CD14-positive monocyte (primary cell): Measurements from ENCODE around the gene TRAF1. TPM values are rescaled to one million over a fixed set of nuclear protein-coding genes. Genes with fewer than 3 reads are reported as not detected.

ENCODE experiments used
- DNase-seq, 3 donors: peaks; one replicate each; pipeline ENCODE4 v3.0.0-alpha.2; 2011 to 2022
- H2AFZ ChIP-seq: 2 replicates; pipeline ENCODE4 v1.6.0; 2012; ENCODE audit warnings: mild to moderate bottlenecking, low read depth, low read length, inconsistent platforms; ENCODE audit not compliant: insufficient read depth, poor library complexity, severe bottlenecking
- H3K27ac ChIP-seq, 2 donors: 1 replicate in 1 of 2; 2 replicates in 1 of 2; pipeline ENCODE4 v1.5.1; 2012 to 2013; ENCODE audit warnings: low read length in 2 of 2, control low read depth in 1 of 2, inconsistent platforms in 1 of 2, low read depth in 1 of 2, mild to moderate bottlenecking in 1 of 2
- H3K27me3 ChIP-seq, 2 donors: one replicate each; pipeline versions ENCODE4 v1.6.0 to v1.6.1; 2011 to 2013; ENCODE audit warnings: low read length in 2 of 2; ENCODE audit not compliant: control insufficient read depth in 2 of 2, insufficient read depth in 2 of 2
- H3K36me3 ChIP-seq, 2 donors: replicated peaks in 1 of 2; 1 replicate in 1 of 2; 2 replicates in 1 of 2; pipeline versions ENCODE4 v1.5.1 to v1.6.1; 2012 to 2013; ENCODE audit warnings: low read length in 2 of 2, control low read depth in 1 of 2, inconsistent platforms in 1 of 2, mild to moderate bottlenecking in 1 of 2; ENCODE audit not compliant: insufficient read depth in 2 of 2, control insufficient read depth in 1 of 2
- H3K4me1 ChIP-seq, 2 donors: 1 replicate in 1 of 2; 2 replicates in 1 of 2; pipeline versions ENCODE4 v1.5.1 to v1.6.1; 2012 to 2013; ENCODE audit warnings: low read length in 2 of 2, control low read depth in 1 of 2, inconsistent platforms in 1 of 2, mild to moderate bottlenecking in 1 of 2, moderate library complexity in 1 of 2; ENCODE audit not compliant: insufficient read depth in 2 of 2, control insufficient read depth in 1 of 2
- H3K4me2 ChIP-seq: replicated peaks from 2 replicates; pipeline ENCODE3; 2012; ENCODE audit warnings: low read length, moderate library complexity, mild to moderate bottlenecking; ENCODE audit not compliant: poor library complexity, severe bottlenecking; ENCODE audit errors: extremely low read depth
- H3K4me3 ChIP-seq, 3 experiments: fragments of 200-600 bp in 1 of 3; sonication (generic) in 1 of 3; replicated peaks in 1 of 3; 1 replicate in 2 of 3; 2 replicates in 1 of 3; pipeline ENCODE4 v1.5.1; 2011 to 2013; ENCODE audit warnings: low read length in 3 of 3, mild to moderate bottlenecking in 3 of 3, control low read depth in 2 of 3, low read depth in 2 of 3, inconsistent platforms in 1 of 3, moderate library complexity in 1 of 3
- H3K79me2 ChIP-seq: 2 replicates; pipeline ENCODE4 v1.6.0; 2012; ENCODE audit warnings: mild to moderate bottlenecking, control low read depth, inconsistent platforms, low read length, moderate library complexity; ENCODE audit not compliant: insufficient read depth
- H3K9ac ChIP-seq: 2 replicates; pipeline ENCODE4 v1.6.0; 2017; ENCODE audit warnings: low read length, mild to moderate bottlenecking; ENCODE audit not compliant: insufficient read depth, poor library complexity, severe bottlenecking
- H3K9me3 ChIP-seq, 2 donors: replicated peaks in 1 of 2; 1 replicate in 1 of 2; 2 replicates in 1 of 2; pipeline versions ENCODE4 v1.5.1 to v1.6.1; 2012 to 2013; ENCODE audit warnings: low read length in 2 of 2, control low read depth in 1 of 2; ENCODE audit not compliant: control insufficient read depth in 1 of 2, insufficient read depth in 1 of 2
- H4K20me1 ChIP-seq: 2 replicates; pipeline ENCODE4 v1.6.0; 2012; ENCODE audit warnings: mild to moderate bottlenecking, low read length, control low read depth, moderate library complexity; ENCODE audit not compliant: insufficient read depth
- H3K27ac Mint-ChIP-seq, 7 donors: one replicate each; pipeline ENCODE4 v1.8.0; 2020; ENCODE audit warnings: mild to moderate bottlenecking in 7 of 7, mixed read lengths in 7 of 7, moderate library complexity in 6 of 7, inconsistent platforms in 2 of 7
- H3K27me3 Mint-ChIP-seq, 3 donors: one replicate each; pipeline ENCODE4 v1.8.0; 2021 to 2022; ENCODE audit warnings: low read depth in 3 of 3, mild to moderate bottlenecking in 3 of 3, mixed read lengths in 3 of 3, moderate library complexity in 3 of 3, inconsistent platforms in 1 of 3
- H3K36me3 Mint-ChIP-seq, 2 donors: one replicate each; pipeline ENCODE4 v1.8.0; 2020; ENCODE audit warnings: mixed read lengths in 2 of 2, inconsistent platforms in 1 of 2, mild to moderate bottlenecking in 1 of 2
- H3K4me1 Mint-ChIP-seq: one replicate; pipeline ENCODE4 v1.8.0; 2020; ENCODE audit warnings: mild to moderate bottlenecking, mixed read lengths
- H3K4me3 Mint-ChIP-seq, 2 donors: one replicate each; pipeline ENCODE4 v1.8.0; 2020; ENCODE audit warnings: mild to moderate bottlenecking in 2 of 2, mixed read lengths in 2 of 2, moderate library complexity in 1 of 2
- H3K9me3 Mint-ChIP-seq, 7 donors: one replicate each; pipeline ENCODE4 v1.8.0; 2020 to 2022; ENCODE audit warnings: mixed read lengths in 7 of 7, mild to moderate bottlenecking in 6 of 7, moderate library complexity in 6 of 7, inconsistent platforms in 2 of 7
- WGBS: methylation state at CpG from one replicate; pipeline ENCODE4 v1.1.5; 2013; ENCODE audit warnings: missing lambda C conversion rate; ENCODE audit not compliant: insufficient coverage; 5-methylcytosine and 5-hydroxymethylcytosine counted together
- intact Hi-C, 2 donors: fragments of 100-400 bp; cut with micrococcal nuclease; formaldehyde crosslinking; loops; one replicate each; pipeline versions ENCODE4 v1.15.0 to v1.15.1; 2023
- polyA plus RNA-seq, 3 donors: library from polyadenylated mRNA; depleted of rRNA in 1 of 3; unstranded in 2 of 3; stranded (reverse) in 1 of 3; fragments of 300-500 nt in 2 of 3; fragments of >200 nt in 1 of 3; fragmentation: Illumina TruSeq in 2 of 3; gene quantifications; 1 replicate in 2 of 3; 2 replicates in 1 of 3; pipeline ENCODE4 v1.2.3, GENCODE V29; 2012 to 2021
- TF ChIP-seq, protein P1 (sequence below): fragments of 200-600 bp; IDR thresholded peaks from one replicate; pipeline ENCODE4 v1.8.0; 2022; ENCODE audit warnings: antibody characterized with exemption, mild to moderate bottlenecking

Gene TRAF1
- polyA plus RNA-seq, 3 donors, result 0.15 to 22.8 (median 0.74) TPM

DNA sequence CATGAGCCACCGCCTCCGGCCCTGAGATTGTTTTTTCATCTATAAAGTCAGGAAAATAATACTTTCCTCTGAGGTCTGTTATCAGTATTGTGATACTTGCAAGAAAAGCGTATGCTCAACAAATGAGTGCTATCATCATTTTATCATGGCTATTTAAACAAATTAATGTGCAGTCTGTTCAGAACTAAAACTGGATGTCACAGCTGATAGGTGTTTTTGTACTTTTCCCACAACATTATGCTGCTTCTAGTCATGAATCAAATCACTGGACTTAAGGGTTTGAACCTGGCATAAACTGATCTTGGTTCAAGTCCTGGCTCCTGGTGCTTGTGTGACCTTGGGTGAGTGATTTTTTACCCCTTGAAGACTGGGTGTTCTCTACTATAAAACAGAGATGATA lies 28.2 kb downstream of the TRAF1 start:
- TF ChIP-seq, protein P1, sequence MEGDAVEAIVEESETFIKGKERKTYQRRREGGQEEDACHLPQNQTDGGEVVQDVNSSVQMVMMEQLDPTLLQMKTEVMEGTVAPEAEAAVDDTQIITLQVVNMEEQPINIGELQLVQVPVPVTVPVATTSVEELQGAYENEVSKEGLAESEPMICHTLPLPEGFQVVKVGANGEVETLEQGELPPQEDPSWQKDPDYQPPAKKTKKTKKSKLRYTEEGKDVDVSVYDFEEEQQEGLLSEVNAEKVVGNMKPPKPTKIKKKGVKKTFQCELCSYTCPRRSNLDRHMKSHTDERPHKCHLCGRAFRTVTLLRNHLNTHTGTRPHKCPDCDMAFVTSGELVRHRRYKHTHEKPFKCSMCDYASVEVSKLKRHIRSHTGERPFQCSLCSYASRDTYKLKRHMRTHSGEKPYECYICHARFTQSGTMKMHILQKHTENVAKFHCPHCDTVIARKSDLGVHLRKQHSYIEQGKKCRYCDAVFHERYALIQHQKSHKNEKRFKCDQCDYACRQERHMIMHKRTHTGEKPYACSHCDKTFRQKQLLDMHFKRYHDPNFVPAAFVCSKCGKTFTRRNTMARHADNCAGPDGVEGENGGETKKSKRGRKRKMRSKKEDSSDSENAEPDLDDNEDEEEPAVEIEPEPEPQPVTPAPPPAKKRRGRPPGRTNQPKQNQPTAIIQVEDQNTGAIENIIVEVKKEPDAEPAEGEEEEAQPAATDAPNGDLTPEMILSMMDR, result no peak
- Histone ChIP-seq H3K4me1 (peaks cover 7 to 9% of the 10 kb centered on the region in 2 donors), H3K27ac (no peak overlapping the region), H3K9me3 (no peaks in the 10 kb centered on the region), H4K20me1 (no peaks in the 10 kb centered on the region), H3K4me2 (no peak overlapping the region), H3K79me2 (no peaks in the 10 kb centered on the region), H3K36me3 (no peaks in the 10 kb centered on the region), H3K27me3 (no peaks in the 10 kb centered on the region), H3K4me3 (no peak overlapping the region), H2AFZ (no peak overlapping the region), H3K9ac (no peak overlapping the region)
- no peak for DNase-seq
- no CpG with 5 or more reads among the region's 3 CpGs for WGBS
- Mint-ChIP-seq H3K4me3 (no peak overlapping the region), H3K4me1 (peaks cover 13% of the 10 kb centered on the region), H3K9me3 (no peaks in the 10 kb centered on the region), H3K27me3 (peaks cover 0 to 2% (median 2%) of the 10 kb centered on the region in 3 donors), H3K27ac (no peak overlapping the region), H3K36me3 (peaks cover 0 to 1% of the 10 kb centered on the region in 2 donors)
- intact Hi-C loops, result no loop called here

DNA sequence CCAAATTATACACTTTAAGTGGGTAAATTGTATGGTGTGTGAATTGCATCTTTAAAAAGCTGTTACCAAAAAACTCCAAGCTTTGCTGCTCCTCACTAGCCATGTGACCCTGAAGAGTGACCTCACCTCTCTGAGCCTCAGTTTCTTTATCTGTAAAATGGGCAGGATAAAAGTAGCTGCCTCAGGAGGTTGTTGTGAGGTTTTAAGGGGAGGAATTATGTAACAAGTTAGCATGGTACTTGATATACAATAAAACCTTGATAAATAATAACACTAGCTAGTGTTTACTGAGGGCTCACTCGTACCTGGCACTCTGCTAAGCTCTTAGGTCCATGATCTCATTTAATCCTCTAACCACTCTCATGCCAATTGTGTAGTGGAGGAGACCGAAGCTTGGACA lies 30.6 kb downstream of the TRAF1 start:
- Mint-ChIP-seq H3K4me3 (no peak overlapping the region), H3K36me3 (no peaks in the 10 kb centered on the region), H3K9me3 (no peaks in the 10 kb centered on the region), H3K4me1 (peaks cover 23% of the 10 kb centered on the region), H3K27ac (no peak overlapping the region), H3K27me3 (peaks cover 0 to 2% (median 2%) of the 10 kb centered on the region in 3 donors)
- Histone ChIP-seq H3K4me1 (peaks cover 12 to 23% of the 10 kb centered on the region in 2 donors), H3K79me2 (no peaks in the 10 kb centered on the region), H3K27ac (no peak overlapping the region), H3K27me3 (no peaks in the 10 kb centered on the region), H4K20me1 (no peaks in the 10 kb centered on the region), H3K36me3 (no peaks in the 10 kb centered on the region), H2AFZ (no peak overlapping the region), H3K4me2 (no peak overlapping the region), H3K9ac (no peak overlapping the region), H3K9me3 (no peaks in the 10 kb centered on the region), H3K4me3 (no peak overlapping the region)
- TF ChIP-seq, protein P1, result no peak
- no CpG with 5 or more reads among the region's 2 CpGs for WGBS
- no peak for DNase-seq
- intact Hi-C loops, result no loop called here
